ENCODE data around the gene SLC30A2.

Gene SLC30A2

GRCh38 chr1:26078286-26079177 is 32.6 kb upstream of the SLC30A2 start:
- Histone ChIP-seq H3F3A (ENCODE audit: insufficient read depth, low read length) (no peaks in the 10 kb centered on the region), H3K79me2 (ENCODE audit: low read length) (no peaks in the 10 kb centered on the region), H3K4me1 (ENCODE audit: low read length) (no peaks in the 10 kb centered on the region), H3K27me3 (replicated peaks; ENCODE audit: insufficient read depth, low read length) (no peaks in the 10 kb centered on the region), H3K4me2 (ENCODE audit: low read depth, low read length) (no peak overlapping the region), H3K4me3 (ENCODE audit: low read length) (no peak overlapping the region), H3K27ac (ENCODE audit: low read length) (no peak overlapping the region), H2AFZ (ENCODE audit: low read length) (no peak overlapping the region), H3K9ac (ENCODE audit: low read length) (no peak overlapping the region), H3K9me3 (replicated peaks; ENCODE audit: insufficient read depth, low read length) (no peaks in the 10 kb centered on the region), H4K20me1 (ENCODE audit: insufficient read depth, low read length) (no peaks in the 10 kb centered on the region), H3K36me3 (replicated peaks; ENCODE audit: insufficient read depth, low read length) (no peaks in the 10 kb centered on the region), H3K9me2 (replicated peaks; ENCODE audit: insufficient read depth, low read length) (no peaks in the 10 kb centered on the region)
- DNase-seq = no peak
- no peak for TF ChIP-seq EZH2phosphoT487 (IDR thresholded peaks at IDR 0.05; ENCODE audit: low read length)
- no peak for TF ChIP-seq EZH2 (optimal IDR thresholded peaks at IDR 0.05; ENCODE audit: low read depth, low read length)
- no peak for TF ChIP-seq CTCF (IDR thresholded peaks at IDR 0.05; ENCODE audit: low read length)

DNA sequence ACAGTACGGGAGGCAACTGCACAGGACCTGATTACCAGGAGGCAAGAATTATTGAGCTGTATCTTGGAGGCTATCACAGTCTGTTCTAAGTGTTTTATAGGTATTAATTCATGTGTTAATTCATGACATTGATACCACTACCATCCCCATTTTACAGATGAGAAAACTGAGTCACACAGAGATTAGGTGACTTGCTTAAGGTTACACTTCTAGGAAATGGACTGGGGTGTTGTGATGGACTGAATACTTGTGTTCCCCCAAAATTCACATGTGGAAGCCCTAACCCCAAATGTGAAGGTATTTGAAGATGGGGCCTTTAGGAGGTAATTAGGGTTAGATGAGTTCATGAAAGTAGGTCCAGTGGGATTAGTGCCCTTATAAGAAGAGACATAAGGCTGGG is 31.6 kb upstream of the SLC30A2 start:
- Histone ChIP-seq H3K27ac (ENCODE audit: low read length) (no peak overlapping the region), H3K9me3 (replicated peaks; ENCODE audit: insufficient read depth, low read length) (no peaks in the 10 kb centered on the region), H3K4me1 (ENCODE audit: low read length) (no peaks in the 10 kb centered on the region), H3K27me3 (replicated peaks; ENCODE audit: insufficient read depth, low read length) (peaks cover 6% of the 10 kb centered on the region; the same call in 1 of the 2 replicates), H3K4me3 (ENCODE audit: low read length) (no peak overlapping the region), H3K9ac (ENCODE audit: low read length) (no peak overlapping the region), H3K79me2 (ENCODE audit: low read length) (no peaks in the 10 kb centered on the region), H3K4me2 (ENCODE audit: low read depth, low read length) (no peak overlapping the region), H4K20me1 (ENCODE audit: insufficient read depth, low read length) (no peaks in the 10 kb centered on the region), H3F3A (ENCODE audit: insufficient read depth, low read length) (no peaks in the 10 kb centered on the region), H3K9me2 (replicated peaks; ENCODE audit: insufficient read depth, low read length) (no peaks in the 10 kb centered on the region), H3K36me3 (replicated peaks; ENCODE audit: insufficient read depth, low read length) (no peaks in the 10 kb centered on the region), H2AFZ (ENCODE audit: low read length) (no peak overlapping the region)
- no peak for DNase-seq
- TF ChIP-seq EZH2phosphoT487 (IDR thresholded peaks at IDR 0.05; ENCODE audit: low read length) = no peak
- TF ChIP-seq EZH2 (optimal IDR thresholded peaks at IDR 0.05; ENCODE audit: low read depth, low read length) = no peak
- TF ChIP-seq CTCF (IDR thresholded peaks at IDR 0.05; ENCODE audit: low read length) = no peak

DNA sequence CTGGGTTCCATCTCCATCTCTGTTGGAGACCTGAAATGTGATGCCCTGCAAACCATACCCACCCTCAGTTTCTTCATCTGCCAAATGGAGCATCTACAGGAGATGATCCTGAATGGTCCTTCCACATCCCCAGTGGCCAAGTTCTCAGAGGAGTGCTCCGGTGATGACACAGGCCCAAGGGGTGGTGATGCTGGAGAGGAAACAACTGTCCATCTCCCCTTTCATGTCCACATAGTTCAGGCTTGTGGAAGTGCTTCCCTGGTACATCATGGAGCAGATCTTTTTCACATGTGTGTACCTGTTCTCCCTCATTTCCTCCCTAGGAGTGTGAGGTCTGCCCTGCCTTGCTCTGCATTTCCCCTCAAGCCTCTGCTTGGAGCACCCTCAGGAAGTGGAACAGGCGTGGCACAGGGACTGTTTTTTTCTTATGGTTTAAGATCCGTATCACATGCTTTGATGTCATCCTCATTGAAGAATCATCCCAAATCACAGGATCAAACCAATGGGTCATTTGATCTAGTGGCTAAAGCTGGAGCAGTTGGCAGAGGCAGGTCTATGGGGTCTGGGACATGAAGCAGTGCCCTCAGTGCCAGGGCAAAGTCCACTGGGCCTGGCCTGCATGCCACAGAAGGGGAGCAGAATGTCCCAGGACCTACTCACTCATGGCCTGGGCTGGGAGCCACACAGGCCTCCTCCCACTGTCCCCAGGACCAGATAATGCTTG is 29.7 kb upstream of the SLC30A2 start:
- no peaks in the 10 kb centered on the region for H3K36me3 ChIP-seq (replicated peaks; ENCODE audit: insufficient read depth, low read length)

More for the DNA sequence above, 29.7 kb upstream of the SLC30A2 start:
- Histone ChIP-seq H3K4me2 (ENCODE audit: low read depth, low read length) (no peak overlapping the region), H3K9ac (ENCODE audit: low read length) (no peak overlapping the region), H3K9me2 (replicated peaks; ENCODE audit: insufficient read depth, low read length) (no peaks in the 10 kb centered on the region), H2AFZ (ENCODE audit: low read length) (no peak overlapping the region), H3K79me2 (ENCODE audit: low read length) (no peaks in the 10 kb centered on the region), H3K27me3 (replicated peaks; ENCODE audit: insufficient read depth, low read length) (peaks cover 11% of the 10 kb centered on the region; the same call in 1 of the 2 replicates), H3K4me3 (ENCODE audit: low read length) (no peak overlapping the region), H3K27ac (ENCODE audit: low read length) (no peak overlapping the region), H3K9me3 (replicated peaks; ENCODE audit: insufficient read depth, low read length) (no peaks in the 10 kb centered on the region), H4K20me1 (ENCODE audit: insufficient read depth, low read length) (no peaks in the 10 kb centered on the region), H3K4me1 (ENCODE audit: low read length) (no peaks in the 10 kb centered on the region), H3F3A (ENCODE audit: insufficient read depth, low read length) (no peaks in the 10 kb centered on the region)
- TF ChIP-seq EZH2 (optimal IDR thresholded peaks at IDR 0.05; ENCODE audit: low read depth, low read length) (no peak), EZH2phosphoT487 (IDR thresholded peaks at IDR 0.05; ENCODE audit: low read length) (no peak), CTCF (IDR thresholded peaks at IDR 0.05; ENCODE audit: low read length) (no peak)
- DNase-seq = no peak

All from MM.1S (cell line).